Activated naive CD4-positive, alpha-beta T cell treated with anti-CD3 and anti-CD28 coated beads, Interleukin-2, amount 50 U/mL, for 24 hours (primary cell): ENCODE measurements around the gene FRMPD1.
A peak's percentile ranks its signal among the peaks of the same experiment; 100 is the strongest.

Source experiments
- H3K27ac Mint-ChIP-seq: one replicate; pipeline ENCODE4 v1.8.0; 2021; ENCODE audit warnings: mild to moderate bottlenecking, mixed read lengths
- H3K27me3 Mint-ChIP-seq: one replicate; pipeline ENCODE4 v1.8.0; 2021; ENCODE audit warnings: mixed read lengths
- H3K36me3 Mint-ChIP-seq: one replicate; pipeline ENCODE4 v1.8.0; 2021; ENCODE audit warnings: mixed read lengths
- H3K4me1 Mint-ChIP-seq: one replicate; pipeline ENCODE4 v1.8.0; 2021; ENCODE audit warnings: mixed read lengths
- H3K4me3 Mint-ChIP-seq: one replicate; pipeline ENCODE4 v1.8.0; 2021; ENCODE audit warnings: mild to moderate bottlenecking, mixed read lengths
- H3K9me3 Mint-ChIP-seq: one replicate; pipeline ENCODE4 v1.8.0; 2021; ENCODE audit warnings: mixed read lengths

The FRMPD1 gene

GRCh38 chr9:37623267-37623666 is 27.5 kb upstream of the FRMPD1 start:
- Mint-ChIP-seq H3K9me3 (no peaks in the 10 kb centered on the region), H3K4me1 (no peaks in the 10 kb centered on the region), H3K27ac (no peak overlapping the region), H3K27me3 (no peaks in the 10 kb centered on the region), H3K4me3 (no peak overlapping the region), H3K36me3 (no peaks in the 10 kb centered on the region)

- Mint-ChIP-seq H3K4me3 (no peak overlapping the region), H3K27me3 (no peaks in the 10 kb centered on the region), H3K4me1 (no peaks in the 10 kb centered on the region), H3K36me3 (no peaks in the 10 kb centered on the region), H3K9me3 (no peaks in the 10 kb centered on the region), H3K27ac (no peak overlapping the region)
Measured at GRCh38 chr9:37624073-37624472, 26.7 kb upstream of the FRMPD1 start.

- Mint-ChIP-seq H3K4me3 (no peak overlapping the region), H3K4me1 (no peaks in the 10 kb centered on the region), H3K27ac (no peak overlapping the region), H3K36me3 (no peaks in the 10 kb centered on the region), H3K27me3 (no peaks in the 10 kb centered on the region), H3K9me3 (no peaks in the 10 kb centered on the region)
Measured at GRCh38 chr9:37625036-37625757, 25.6 kb upstream of the FRMPD1 start.

DNA sequence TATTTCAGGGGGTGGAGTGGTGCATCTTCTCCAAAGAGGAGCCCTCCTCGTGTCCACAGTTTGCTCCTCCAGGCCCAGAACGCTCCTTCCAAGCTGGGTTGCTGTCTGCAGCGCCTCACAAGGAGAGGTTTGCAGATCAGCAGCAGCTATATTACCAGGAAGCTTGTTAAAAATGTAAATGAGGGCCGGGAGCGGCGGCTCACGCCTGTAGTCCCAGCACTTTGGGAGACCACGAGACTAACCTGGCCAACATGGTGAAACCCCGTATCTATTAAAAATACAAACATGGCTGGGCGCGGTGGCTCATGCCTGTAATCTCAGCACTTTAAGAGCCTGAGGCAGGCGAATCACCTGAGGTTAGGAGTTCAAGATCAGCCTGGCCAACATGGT is 25.0 kb upstream of the FRMPD1 start:
- H3K4me3 Mint-ChIP-seq = no peak overlapping the region
- no peak overlapping the region for H3K27ac Mint-ChIP-seq
- H3K4me1 Mint-ChIP-seq = no peaks in the 10 kb centered on the region
- no peaks in the 10 kb centered on the region for H3K27me3 Mint-ChIP-seq
- no peaks in the 10 kb centered on the region for H3K36me3 Mint-ChIP-seq
- no peaks in the 10 kb centered on the region for H3K9me3 Mint-ChIP-seq

DNA sequence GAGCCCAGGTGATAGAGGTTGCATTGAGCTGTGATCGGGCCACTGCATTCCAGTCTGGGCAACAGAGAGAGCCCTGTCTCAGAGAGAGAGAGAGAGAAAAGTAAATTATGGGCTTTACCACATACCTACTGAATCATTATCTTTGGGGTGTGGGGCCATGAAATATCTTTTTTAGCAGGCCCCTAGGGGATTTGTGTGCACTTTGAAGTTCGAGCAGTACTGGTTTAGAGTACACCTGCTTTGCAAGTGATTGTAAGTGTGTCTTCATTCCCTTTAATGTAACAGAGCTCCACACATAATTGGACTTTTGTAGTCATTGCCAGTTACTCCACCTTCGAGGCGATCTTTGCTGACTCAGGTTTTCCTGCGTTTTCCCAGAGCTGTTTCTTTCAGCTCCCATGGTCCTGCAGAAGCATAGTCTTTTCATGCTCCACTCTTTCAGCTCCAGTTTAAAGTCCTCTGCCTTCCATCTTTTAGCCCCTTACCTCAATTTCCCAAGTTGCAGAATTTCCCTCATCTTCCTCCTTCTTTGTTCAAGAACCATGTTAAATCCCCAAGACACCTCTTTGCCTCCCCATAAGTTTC is 24.0 kb upstream of the FRMPD1 start:
- Mint-ChIP-seq H3K9me3 (no peaks in the 10 kb centered on the region), H3K4me3 (no peak overlapping the region), H3K36me3 (no peaks in the 10 kb centered on the region), H3K27ac (no peak overlapping the region), H3K27me3 (no peaks in the 10 kb centered on the region), H3K4me1 (no peaks in the 10 kb centered on the region)

DNA sequence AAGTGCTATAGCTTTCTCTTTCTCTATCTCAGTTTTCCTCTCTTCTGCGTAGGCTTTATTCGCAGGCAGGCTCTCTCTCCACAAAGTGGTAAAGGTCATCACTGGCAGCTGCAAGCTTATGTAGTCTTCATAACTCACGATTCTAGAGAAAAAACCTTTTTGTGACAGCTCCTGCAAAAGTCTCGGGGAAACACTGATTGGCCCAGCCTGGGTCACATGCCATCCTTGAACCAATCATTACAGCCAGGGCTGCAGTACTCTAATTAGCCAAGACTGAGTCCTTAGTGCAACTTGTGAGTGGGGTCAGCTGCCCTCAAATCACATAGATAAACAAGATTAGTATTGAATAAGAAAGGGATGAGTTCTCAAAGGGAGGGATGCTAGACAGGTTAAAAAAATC is 18.3 kb upstream of the FRMPD1 start:
- H3K4me1 Mint-ChIP-seq = no peaks in the 10 kb centered on the region
- no peaks in the 10 kb centered on the region for H3K36me3 Mint-ChIP-seq
- no peak overlapping the region for H3K27ac Mint-ChIP-seq
- H3K4me3 Mint-ChIP-seq = no peak overlapping the region
- no peaks in the 10 kb centered on the region for H3K9me3 Mint-ChIP-seq
- H3K27me3 Mint-ChIP-seq = no peaks in the 10 kb centered on the region

- Mint-ChIP-seq H3K4me3 (no peak overlapping the region), H3K4me1 (no peaks in the 10 kb centered on the region), H3K27me3 (no peaks in the 10 kb centered on the region), H3K36me3 (no peaks in the 10 kb centered on the region), H3K27ac (no peak overlapping the region), H3K9me3 (no peaks in the 10 kb centered on the region)
Measured at GRCh38 chr9:37635808-37636207, 14.9 kb upstream of the FRMPD1 start.

DNA sequence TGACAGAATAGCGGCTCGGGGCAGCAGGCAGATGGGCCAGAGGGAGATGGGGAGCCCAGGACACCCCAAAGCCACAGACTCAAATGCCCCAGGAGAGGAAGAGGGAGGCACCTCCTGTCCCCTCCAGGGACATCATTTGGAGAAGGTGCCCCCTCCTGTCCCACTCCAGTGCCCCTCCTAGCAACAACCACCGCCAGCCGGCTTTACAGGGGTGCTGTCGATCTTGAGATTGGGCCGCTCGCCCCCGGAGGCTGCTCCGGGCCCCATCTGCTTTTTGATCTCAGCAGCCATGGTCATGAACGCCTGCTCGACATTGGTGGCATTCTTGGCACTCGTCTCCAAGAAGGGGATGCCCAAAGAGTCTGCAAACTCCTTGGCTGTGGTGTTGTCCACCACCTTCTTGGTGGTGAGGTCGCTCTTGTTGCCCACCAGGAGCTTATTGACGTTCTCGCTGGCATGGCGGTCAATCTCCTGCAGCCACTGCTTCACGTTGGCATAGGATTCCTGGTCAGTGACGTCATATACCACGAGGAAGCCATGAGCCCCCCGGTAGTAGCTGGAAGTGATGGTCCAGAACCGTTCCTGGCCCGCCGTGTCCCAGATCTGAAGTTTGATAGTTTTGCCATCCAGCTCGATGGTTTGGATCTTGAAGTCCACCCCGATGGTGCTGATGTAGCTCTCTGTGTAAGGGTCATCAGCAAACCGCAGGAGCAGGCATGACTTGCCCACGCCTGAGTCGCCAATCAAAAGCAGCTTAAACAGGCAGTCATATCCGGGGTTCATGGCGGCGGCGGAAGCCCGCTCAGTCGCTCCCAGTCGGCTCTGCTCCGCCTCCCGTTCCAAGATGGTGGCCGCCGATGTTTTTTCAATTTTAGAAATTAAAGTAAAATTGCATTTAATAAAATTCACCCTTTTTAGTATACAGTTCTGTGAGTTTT is 14.0 kb upstream of the FRMPD1 start:
- Mint-ChIP-seq H3K36me3 (no peaks in the 10 kb centered on the region), H3K4me3 (no peak overlapping the region), H3K27me3 (no peaks in the 10 kb centered on the region), H3K27ac (no peak overlapping the region), H3K4me1 (no peaks in the 10 kb centered on the region), H3K9me3 (no peaks in the 10 kb centered on the region)

- H3K27ac Mint-ChIP-seq = no peak overlapping the region
- H3K4me1 Mint-ChIP-seq = no peaks in the 10 kb centered on the region
- H3K9me3 Mint-ChIP-seq = no peaks in the 10 kb centered on the region
- no peak overlapping the region for H3K4me3 Mint-ChIP-seq
- H3K36me3 Mint-ChIP-seq = no peaks in the 10 kb centered on the region
- peaks cover 8% of the 10 kb centered on the region for H3K27me3 Mint-ChIP-seq
Measured at GRCh38 chr9:37639109-37639762, 11.5 kb upstream of the FRMPD1 start.

DNA sequence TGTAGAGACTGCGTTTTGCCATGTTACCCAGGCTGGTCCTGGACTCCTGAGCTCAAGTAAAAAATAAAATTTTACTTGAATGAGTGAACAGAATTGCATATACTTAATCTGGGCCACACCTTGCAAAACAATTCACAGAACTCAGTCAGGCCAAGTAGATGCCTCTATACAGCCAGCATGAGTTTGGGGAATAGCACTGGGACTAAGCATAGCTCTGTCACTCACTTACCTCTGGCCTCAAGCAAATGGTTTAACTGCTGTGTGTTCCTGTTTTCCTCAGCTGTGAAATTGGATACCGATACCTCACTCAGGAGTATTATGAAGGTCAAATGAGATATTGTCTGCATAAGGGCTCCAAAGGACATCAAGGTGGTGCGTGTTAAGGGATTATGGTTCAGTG is 10.9 kb upstream of the FRMPD1 start:
- H3K27ac Mint-ChIP-seq = no peak overlapping the region
- H3K27me3 Mint-ChIP-seq = peaks cover 10% of the 10 kb centered on the region
- no peaks in the 10 kb centered on the region for H3K36me3 Mint-ChIP-seq
- no peaks in the 10 kb centered on the region for H3K9me3 Mint-ChIP-seq
- H3K4me1 Mint-ChIP-seq = no peaks in the 10 kb centered on the region
- no peak overlapping the region for H3K4me3 Mint-ChIP-seq

- Mint-ChIP-seq H3K9me3 (no peaks in the 10 kb centered on the region), H3K4me1 (no peaks in the 10 kb centered on the region), H3K27me3 (peaks cover 10% of the 10 kb centered on the region), H3K36me3 (no peaks in the 10 kb centered on the region), H3K27ac (no peak overlapping the region), H3K4me3 (no peak overlapping the region)
Measured at GRCh38 chr9:37640246-37640645, 10.5 kb upstream of the FRMPD1 start.

GRCh38 chr9:37641331-37641730 is 9.4 kb upstream of the FRMPD1 start:
- Mint-ChIP-seq H3K9me3 (no peaks in the 10 kb centered on the region), H3K27me3 (peaks cover 10% of the 10 kb centered on the region), H3K36me3 (no peaks in the 10 kb centered on the region), H3K4me3 (no peak overlapping the region), H3K4me1 (no peaks in the 10 kb centered on the region), H3K27ac (no peak overlapping the region)

GRCh38 chr9:37643214-37643613 is 7.5 kb upstream of the FRMPD1 start:
- Mint-ChIP-seq H3K4me1 (no peaks in the 10 kb centered on the region), H3K9me3 (no peaks in the 10 kb centered on the region), H3K36me3 (no peaks in the 10 kb centered on the region), H3K27me3 (peaks cover 18% of the 10 kb centered on the region), H3K4me3 (no peak overlapping the region), H3K27ac (no peak overlapping the region)

- no peaks in the 10 kb centered on the region for H3K9me3 Mint-ChIP-seq
Measured at GRCh38 chr9:37645903-37646506, 4.7 kb upstream of the FRMPD1 start.

DNA sequence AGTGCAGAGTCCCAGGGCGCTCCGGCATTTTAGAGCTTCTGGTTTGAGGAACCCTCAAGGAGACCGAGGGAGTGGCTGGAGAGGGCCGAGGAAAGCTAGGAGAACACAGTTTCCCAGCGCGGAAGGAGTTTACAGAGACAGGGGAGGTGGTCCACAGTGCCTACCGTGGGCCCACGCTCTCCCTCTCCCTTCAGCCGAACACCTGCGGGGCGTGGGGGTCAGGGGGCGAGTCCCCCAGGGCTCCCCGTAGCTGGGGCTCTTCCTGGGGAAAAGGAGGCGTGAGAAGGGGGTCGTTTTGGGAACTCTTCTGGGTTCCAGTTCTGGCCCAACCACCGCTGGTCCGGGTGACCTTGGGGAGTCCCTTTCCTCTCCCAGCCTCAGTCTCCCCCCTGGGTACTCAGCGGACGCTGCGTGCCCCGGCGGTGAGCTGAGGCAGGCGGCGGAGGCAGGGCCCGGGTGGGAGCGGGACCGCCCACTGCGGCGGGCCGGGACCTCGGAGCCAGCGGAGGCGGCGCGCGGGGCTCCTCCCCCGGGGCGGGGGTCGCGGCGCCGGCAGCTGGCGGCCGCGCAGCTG is 368 bp upstream of the FRMPD1 start:
- Mint-ChIP-seq H3K9me3 (no peaks in the 10 kb centered on the region), H3K27ac (no peak overlapping the region), H3K36me3 (no peaks in the 10 kb centered on the region), H3K4me1 (peaks cover 13% of the 10 kb centered on the region), H3K4me3 (peak overlapping the region; percentile 83), H3K27me3 (peaks cover 46% of the 10 kb centered on the region)

More at GRCh38 chr9:37645903-37646506, 4.7 kb upstream of the FRMPD1 start:
- H3K27ac Mint-ChIP-seq = no peak overlapping the region
- H3K4me1 Mint-ChIP-seq = peaks cover 4% of the 10 kb centered on the region
- no peak overlapping the region for H3K4me3 Mint-ChIP-seq
- H3K36me3 Mint-ChIP-seq = no peaks in the 10 kb centered on the region
- peaks cover 32% of the 10 kb centered on the region for H3K27me3 Mint-ChIP-seq
